Right lobe of liver (tissue), 6 donors: ENCODE results near the gene HYAL3. TPM values are rescaled to one million over a fixed set of nuclear protein-coding genes. Genes with fewer than 3 reads are reported as not detected.
A peak's percentile ranks its signal among the peaks of the same experiment; 100 is the strongest.
"Not testable (repeated sequence)": the region's sequence is repeated elsewhere in the genome, so short reads cannot be mapped to it uniquely, and the experiment has no call there.

Experiments
- ATAC-seq, 4 donors: fragments of 200-7000 bp; cut with Tn5 transposase; one replicate each; pipeline ENCODE4 v1.9.1; 2020; ENCODE audit warnings: mild to moderate bottlenecking in 4 of 4, moderate library complexity in 4 of 4
- DNase-seq, 3 donors: peaks; one replicate each; pipeline ENCODE4 v3.0.0-alpha.2; 2020
- H3K27ac ChIP-seq, 3 donors: fragments of 200-600 bp; one replicate each; pipeline ENCODE4 v1.8.0; 2022
- H3K27me3 ChIP-seq, 2 donors: fragments of 200-600 bp; one replicate each; pipeline ENCODE4 v1.8.0; 2022
- H3K36me3 ChIP-seq, 4 donors: fragments of 200-600 bp; sonication (generic) in 1 of 4; one replicate each; pipeline versions ENCODE4 v1.5.1 to v1.8.0; 2017 to 2022; ENCODE audit warnings: control low read depth in 1 of 4
- H3K4me1 ChIP-seq, 4 donors: fragments of 200-600 bp; sonication (generic) in 1 of 4; one replicate each; pipeline versions ENCODE4 v1.5.1 to v1.8.0; 2017 to 2022; ENCODE audit warnings: control low read depth in 1 of 4
- H3K4me3 ChIP-seq, 3 donors: fragments of 200-600 bp; one replicate each; pipeline ENCODE4 v1.8.0; 2022
- H3K9me3 ChIP-seq, 4 donors: fragments of 200-600 bp; sonication (generic) in 1 of 4; one replicate each; pipeline versions ENCODE4 v1.5.1 to v1.8.0; 2017 to 2022; ENCODE audit warnings: control low read depth in 1 of 4
- CTCF ChIP-seq, 4 donors: fragments of 200-600 bp in 3 of 4; fragments of 450-650 bp in 1 of 4; IDR thresholded peaks; one replicate each; pipeline versions ENCODE4 v1.5.1 to v1.8.0; 2016 to 2022; ENCODE audit warnings: antibody characterized with exemption in 4 of 4, mild to moderate bottlenecking in 2 of 4
- POLR2A ChIP-seq: fragments of 450-650 bp; IDR thresholded peaks from one replicate; pipeline ENCODE4 v1.6.1; 2017; ENCODE audit warnings: antibody characterized with exemption, mild to moderate bottlenecking
- WGBS: methylation state at CpG from one replicate; pipeline ENCODE4 v1.1.6; 2018; ENCODE audit warnings: low coverage, low lambda C conversion rate; ENCODE audit not compliant: insufficient coverage; ENCODE audit errors: missing lambda C conversion rate; 5-methylcytosine and 5-hydroxymethylcytosine counted together
- intact Hi-C, 2 donors: fragments of 100-400 bp; cut with DNase I; formaldehyde crosslinking; loops; one replicate each; pipeline versions ENCODE4 v1.11.2 to v1.14.1; 2022
- total RNA-seq, 6 experiments: library from RNA; depleted of rRNA in 2 of 6; stranded (reverse); fragments of >200 nt in 2 of 6; fragmentation: NEBNext Ultra II Directional in 3 of 6; extraction: Animal tissue kit (Norgen Biotek cat#: 25700) in 3 of 6; gene quantifications; one replicate each; pipeline versions ENCODE4 v1.1.0 to v1.2.4, GENCODE V29; 2016 to 2023
- donor health status: DM: no; HTN: yes; CAD: no.
- donor health status: DM: no; HTN: no; CAD: no.
- donor health status: DM: no; HTN: no; CAD: no.
- donor health status: DM: no; HTN: yes; CAD: no.
- donor health status: DM: no; HTN: yes; CAD: no.

HYAL3 gene
- total RNA-seq, 6 experiments from 2014 or later = 1.8 to 7.5 (median 3.1) TPM

GRCh38 chr3:50245831-50246516 lies 53.2 kb downstream of the HYAL3 start:
- 14% methylated on average over 5 of the region's 25 CpGs for WGBS
- DNase-seq = peak; percentile 88 to 91 (median 91)
- intact Hi-C loops = no loop called here

GRCh38 chr3:50245251-50245745 lies 53.9 kb downstream of the HYAL3 start:
- DNase-seq (no peak), ATAC-seq (no peak)
- intact Hi-C loops = no loop called here
- Histone ChIP-seq H3K9me3 (no peaks in the 10 kb centered on the region), H3K4me1 (peaks cover 0 to 89% (median 25%) of the 10 kb centered on the region in 4 donors), H3K36me3 (peaks cover 0 to 3% (median 0%) of the 10 kb centered on the region in 4 donors), H3K27me3 (no peaks in the 10 kb centered on the region), H3K27ac (peak overlapping the region; percentile 72 to 93 (median 78)), H3K4me3 (no peak overlapping the region)
- TF ChIP-seq CTCF (IDR thresholded peaks at IDR 0.05) (no peak), POLR2A (no peak)
- WGBS = 65% methylated on average over 5 of the region's 16 CpGs

More at GRCh38 chr3:50245831-50246516, 53.2 kb downstream of the HYAL3 start:
- Histone ChIP-seq H3K27ac (peak overlapping the region; percentile 72 to 93 (median 78)), H3K9me3 (no peaks in the 10 kb centered on the region), H3K36me3 (no peaks in the 10 kb centered on the region), H3K4me3 (peak overlapping the region; percentile 9 to 45 (median 23)), H3K27me3 (no peaks in the 10 kb centered on the region), H3K4me1 (peaks cover 0 to 87% (median 23%) of the 10 kb centered on the region in 4 donors)
- ATAC-seq = peak; percentile 70 to 81 (median 78)
- TF ChIP-seq POLR2A (no peak), CTCF (IDR thresholded peaks at IDR 0.05) (peak in 3 of 4 donors; percentile 90 to 96 (median 95))

DNA sequence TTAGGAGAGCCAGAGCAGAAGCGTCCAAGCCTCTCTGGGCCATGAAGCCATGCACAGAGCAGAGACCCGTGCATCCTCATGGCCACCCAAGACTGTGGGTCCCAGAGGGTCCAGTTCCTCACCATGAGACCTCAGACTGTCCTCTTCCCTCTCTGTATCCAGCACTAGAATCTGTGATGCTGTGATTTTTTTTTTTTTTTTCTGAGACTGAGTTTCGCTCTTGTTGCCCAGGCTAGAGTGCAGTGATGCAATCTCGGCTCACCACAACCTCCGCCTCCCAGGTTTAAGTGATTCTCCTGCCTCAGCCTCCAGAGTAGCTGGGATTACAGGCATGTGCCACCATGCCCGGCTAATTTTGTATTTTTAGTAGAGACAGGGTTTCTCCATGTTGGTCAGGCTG lies 54.4 kb downstream of the HYAL3 start:
- H3K27ac ChIP-seq = peak overlapping the region; percentile 72 to 93 (median 78)
- H3K4me3 ChIP-seq, ATAC-seq, H3K9me3 ChIP-seq, intact Hi-C loops, H3K27me3 ChIP-seq, H3K36me3 ChIP-seq, DNase-seq: not testable (repeated sequence)
- 73% methylated on average over 4 of the region's 6 CpGs for WGBS
- H3K4me1 ChIP-seq = peaks cover 0 to 88% (median 24%) of the 10 kb centered on the region in 4 donors

- Histone ChIP-seq H3K9me3 (no peaks in the 10 kb centered on the region), H3K4me3 (no peak overlapping the region), H3K36me3 (peaks cover 0 to 9% (median 0%) of the 10 kb centered on the region in 4 donors), H3K27me3 (no peaks in the 10 kb centered on the region), H3K27ac (peak overlapping the region; percentile 76 to 93 (median 78)), H3K4me1 (peaks cover 0 to 87% (median 27%) of the 10 kb centered on the region in 4 donors)
- whole genome bisulfite sequencing = no CpG with 5 or more reads among the region's 4 CpGs
- DNase-seq = no peak
- TF ChIP-seq POLR2A (no peak), CTCF (IDR thresholded peaks at IDR 0.05) (no peak)
- ATAC-seq = no peak
- intact Hi-C loops = no loop called here
Observed at GRCh38 chr3:50243543-50243895, 55.7 kb downstream of the HYAL3 start.

GRCh38 chr3:50242851-50243542 lies 56.2 kb downstream of the HYAL3 start:
- Histone ChIP-seq H3K27me3 (no peaks in the 10 kb centered on the region), H3K36me3 (peaks cover 0 to 9% (median 0%) of the 10 kb centered on the region in 4 donors), H3K9me3 (no peaks in the 10 kb centered on the region), H3K4me1 (peaks cover 0 to 87% (median 27%) of the 10 kb centered on the region in 4 donors), H3K27ac (peak overlapping the region; percentile 76 to 93 (median 78)), H3K4me3 (no peak overlapping the region)
- TF ChIP-seq CTCF (IDR thresholded peaks at IDR 0.05) = no peak
- TF ChIP-seq POLR2A = no peak
- intact Hi-C loops = no loop called here
- peak; percentile 4 to 42 (median 36) for ATAC-seq
- peak; percentile 71 to 82 (median 77) for DNase-seq
- 32% methylated on average over 6 of the region's 14 CpGs for WGBS
